ENCODE measurements around the gene PNPLA3. TPM values are rescaled to one million over a fixed set of nuclear protein-coding genes. Genes with fewer than 3 reads are reported as not detected.

The PNPLA3 gene
- total RNA-seq, 1 donor from 2014 or later: 1.4 TPM

DNA sequence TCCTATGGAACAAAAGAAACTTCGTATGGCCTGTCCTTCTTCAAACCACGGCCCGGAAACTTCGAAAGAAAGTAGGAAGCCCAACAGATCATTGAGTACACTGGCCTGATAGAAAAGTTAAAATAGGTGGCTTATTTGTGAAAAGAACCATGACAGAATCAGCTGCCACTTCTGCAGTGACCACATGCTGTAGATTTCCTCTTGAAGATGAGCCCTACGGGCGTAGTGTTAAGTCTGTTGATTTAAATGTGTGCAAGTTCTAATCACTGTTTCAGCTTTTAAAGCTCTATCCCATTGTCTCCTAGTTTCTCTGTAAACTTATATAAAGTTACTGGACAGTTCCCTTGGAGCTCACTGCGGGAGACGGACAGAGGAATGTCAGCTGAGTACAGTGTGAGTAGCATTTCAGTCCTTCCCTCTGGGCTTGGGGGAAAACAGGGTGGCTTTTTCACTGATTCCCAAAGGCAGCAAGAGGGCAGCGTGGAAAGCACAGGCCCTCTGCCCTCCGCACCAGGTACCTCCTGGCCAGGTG is 49.4 kb downstream of the PNPLA3 start:
- H3K36me3 Mint-ChIP-seq (ENCODE audit: low read depth): peaks cover 58% of the 10 kb centered on the region
- H3K9me3 Mint-ChIP-seq: no peaks in the 10 kb centered on the region
- no peak overlapping the region for H3K27ac Mint-ChIP-seq
- intact Hi-C loops (cut with micrococcal nuclease): no loop called here
- no peaks in the 10 kb centered on the region for H3K27me3 Mint-ChIP-seq
- H3K4me1 Mint-ChIP-seq: peaks cover 2% of the 10 kb centered on the region
- no peak for DNase-seq
- no peak overlapping the region for H3K4me3 Mint-ChIP-seq

DNA sequence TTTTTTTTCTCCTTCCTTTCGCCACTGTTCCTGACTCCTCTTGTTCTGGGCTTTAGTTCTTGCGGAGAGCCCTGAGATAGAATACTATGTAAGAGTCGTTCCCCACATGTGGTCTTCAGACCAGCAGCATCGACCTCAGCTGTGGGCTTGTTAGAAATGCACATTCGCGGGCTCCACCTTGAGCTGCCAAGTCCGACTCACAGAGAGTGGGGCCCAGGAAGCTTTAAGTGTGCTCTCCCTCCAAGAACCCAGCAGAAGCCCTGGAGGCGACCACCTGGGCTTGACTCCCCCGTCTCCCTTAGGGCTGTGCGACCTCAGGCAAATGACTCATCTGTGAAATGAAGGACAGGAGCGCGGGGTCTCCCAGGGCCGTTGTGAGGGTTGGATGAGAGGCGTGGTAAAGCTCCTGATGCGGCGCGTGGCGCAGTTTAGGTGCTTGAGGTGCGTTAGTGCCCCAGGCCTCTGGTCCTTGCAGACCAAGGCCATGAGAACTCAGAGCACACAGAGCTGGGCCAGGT is 50.5 kb downstream of the PNPLA3 start:
- Mint-ChIP-seq H3K27ac (no peak overlapping the region), H3K4me1 (peaks cover 2% of the 10 kb centered on the region), H3K4me3 (no peak overlapping the region), H3K36me3 (ENCODE audit: low read depth) (peaks cover 54% of the 10 kb centered on the region), H3K9me3 (no peaks in the 10 kb centered on the region), H3K27me3 (no peaks in the 10 kb centered on the region)
- no peak for DNase-seq
- intact Hi-C loops (cut with micrococcal nuclease): no loop called here

- Mint-ChIP-seq H3K27me3 (no peaks in the 10 kb centered on the region), H3K36me3 (ENCODE audit: low read depth) (peaks cover 56% of the 10 kb centered on the region), H3K4me1 (no peaks in the 10 kb centered on the region), H3K4me3 (no peak overlapping the region), H3K27ac (no peak overlapping the region), H3K9me3 (no peaks in the 10 kb centered on the region)
- intact Hi-C loops (cut with micrococcal nuclease): no loop called here
- no peak for DNase-seq
These were observed 51.4 kb downstream of the PNPLA3 start for GRCh38 chr22:43975041-43975440.

GRCh38 chr22:43976861-43977795 is 53.5 kb downstream of the PNPLA3 start:
- Mint-ChIP-seq H3K4me3 (no peak overlapping the region), H3K27me3 (no peaks in the 10 kb centered on the region), H3K27ac (no peak overlapping the region), H3K4me1 (no peaks in the 10 kb centered on the region), H3K9me3 (no peaks in the 10 kb centered on the region), H3K36me3 (ENCODE audit: low read depth) (peaks cover 59% of the 10 kb centered on the region)
- intact Hi-C loops (cut with micrococcal nuclease): no loop called here
- DNase-seq: no peak

GRCh38 chr22:43978558-43978957 is 55.0 kb downstream of the PNPLA3 start:
- no peaks in the 10 kb centered on the region for H3K9me3 Mint-ChIP-seq
- no peak overlapping the region for H3K27ac Mint-ChIP-seq
- H3K36me3 Mint-ChIP-seq (ENCODE audit: low read depth): peaks cover 53% of the 10 kb centered on the region
- DNase-seq: no peak
- intact Hi-C loops (cut with micrococcal nuclease): no loop called here
- H3K27me3 Mint-ChIP-seq: no peaks in the 10 kb centered on the region
- no peaks in the 10 kb centered on the region for H3K4me1 Mint-ChIP-seq
- no peak overlapping the region for H3K4me3 Mint-ChIP-seq

- H3K27ac Mint-ChIP-seq: no peak overlapping the region
- peaks cover 58% of the 10 kb centered on the region for H3K36me3 Mint-ChIP-seq (ENCODE audit: low read depth)
- intact Hi-C loops (cut with micrococcal nuclease): no loop called here
- H3K4me1 Mint-ChIP-seq: no peaks in the 10 kb centered on the region
- H3K4me3 Mint-ChIP-seq: no peak overlapping the region
- DNase-seq: no peak
- H3K9me3 Mint-ChIP-seq: no peaks in the 10 kb centered on the region
- H3K27me3 Mint-ChIP-seq: no peaks in the 10 kb centered on the region
These were observed 57.0 kb downstream of the PNPLA3 start for GRCh38 chr22:43980579-43980978.

DNA sequence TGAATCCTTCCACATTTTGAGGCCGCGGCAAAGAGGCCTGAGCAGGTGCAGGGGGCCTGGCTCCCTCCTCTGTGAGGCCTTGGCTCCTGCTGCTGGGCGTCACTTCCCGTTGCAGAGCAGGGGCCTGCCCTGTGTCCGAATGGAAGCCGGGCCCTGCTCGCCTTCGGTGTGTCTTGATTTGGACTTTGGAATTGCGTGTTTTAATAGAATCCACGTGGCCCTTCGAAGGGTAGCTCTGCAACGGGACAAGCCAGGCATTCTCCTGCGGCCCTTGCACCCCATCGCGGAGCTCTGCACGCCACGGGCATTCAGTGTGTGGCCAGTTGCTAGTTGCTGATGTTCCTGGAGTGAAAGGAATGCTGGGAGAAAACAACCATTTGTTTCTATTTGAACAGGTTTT is 57.4 kb downstream of the PNPLA3 start:
- Mint-ChIP-seq H3K36me3 (ENCODE audit: low read depth) (peaks cover 55% of the 10 kb centered on the region), H3K4me1 (no peaks in the 10 kb centered on the region), H3K27ac (no peak overlapping the region), H3K4me3 (no peak overlapping the region), H3K27me3 (no peaks in the 10 kb centered on the region), H3K9me3 (no peaks in the 10 kb centered on the region)
- no peak for DNase-seq
- intact Hi-C loops (cut with micrococcal nuclease): no loop called here

DNA sequence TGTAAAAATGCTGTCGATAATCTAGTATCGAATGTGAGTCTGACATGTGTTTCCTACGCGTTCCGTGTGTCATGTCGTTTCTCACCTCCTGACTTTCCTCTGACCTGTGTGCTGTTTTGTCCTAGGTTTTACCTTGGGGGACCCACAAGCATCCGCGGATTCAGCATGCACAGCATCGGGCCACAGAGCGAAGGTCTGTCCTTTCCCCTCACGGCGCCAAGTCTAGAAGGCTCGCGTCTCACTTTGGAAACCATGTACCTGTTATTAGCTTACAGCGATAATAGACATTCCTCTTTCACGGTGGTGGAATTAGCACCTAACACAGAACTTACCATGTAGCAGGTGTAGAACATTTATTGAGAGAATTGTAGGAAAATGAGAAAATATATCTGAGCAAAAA is 60.2 kb downstream of the PNPLA3 start:
- DNase-seq: no peak
- H3K9me3 Mint-ChIP-seq: no peaks in the 10 kb centered on the region
- no peaks in the 10 kb centered on the region for H3K27me3 Mint-ChIP-seq
- no peak overlapping the region for H3K4me3 Mint-ChIP-seq
- intact Hi-C loops (cut with micrococcal nuclease): no loop called here
- peaks cover 60% of the 10 kb centered on the region for H3K36me3 Mint-ChIP-seq (ENCODE audit: low read depth)
- no peaks in the 10 kb centered on the region for H3K4me1 Mint-ChIP-seq
- no peak overlapping the region for H3K27ac Mint-ChIP-seq

GRCh38 chr22:43985532-43985931 is 61.9 kb downstream of the PNPLA3 start:
- DNase-seq: no peak
- H3K27me3 Mint-ChIP-seq: no peaks in the 10 kb centered on the region
- no peak overlapping the region for H3K27ac Mint-ChIP-seq
- H3K4me3 Mint-ChIP-seq: no peak overlapping the region
- no peaks in the 10 kb centered on the region for H3K9me3 Mint-ChIP-seq
- no peaks in the 10 kb centered on the region for H3K4me1 Mint-ChIP-seq
- peaks cover 54% of the 10 kb centered on the region for H3K36me3 Mint-ChIP-seq (ENCODE audit: low read depth)
- intact Hi-C loops (cut with micrococcal nuclease): no loop called here

- DNase-seq: no peak
- intact Hi-C loops (cut with micrococcal nuclease): no loop called here
- H3K4me1 Mint-ChIP-seq: peaks cover under 1% of the 10 kb centered on the region
- no peaks in the 10 kb centered on the region for H3K9me3 Mint-ChIP-seq
- peaks cover 64% of the 10 kb centered on the region for H3K36me3 Mint-ChIP-seq (ENCODE audit: low read depth)
- H3K27me3 Mint-ChIP-seq: no peaks in the 10 kb centered on the region
- H3K27ac Mint-ChIP-seq: no peak overlapping the region
- no peak overlapping the region for H3K4me3 Mint-ChIP-seq
These were observed 64.7 kb downstream of the PNPLA3 start for GRCh38 chr22:43988116-43988820.

GRCh38 chr22:43988960-43989359 is 65.4 kb downstream of the PNPLA3 start:
- H3K36me3 Mint-ChIP-seq (ENCODE audit: low read depth): peaks cover 62% of the 10 kb centered on the region
- peaks cover 3% of the 10 kb centered on the region for H3K4me1 Mint-ChIP-seq
- H3K27me3 Mint-ChIP-seq: no peaks in the 10 kb centered on the region
- H3K4me3 Mint-ChIP-seq: no peak overlapping the region
- no peak for DNase-seq
- H3K27ac Mint-ChIP-seq: no peak overlapping the region
- no peaks in the 10 kb centered on the region for H3K9me3 Mint-ChIP-seq
- intact Hi-C loops (cut with micrococcal nuclease): no loop called here

DNA sequence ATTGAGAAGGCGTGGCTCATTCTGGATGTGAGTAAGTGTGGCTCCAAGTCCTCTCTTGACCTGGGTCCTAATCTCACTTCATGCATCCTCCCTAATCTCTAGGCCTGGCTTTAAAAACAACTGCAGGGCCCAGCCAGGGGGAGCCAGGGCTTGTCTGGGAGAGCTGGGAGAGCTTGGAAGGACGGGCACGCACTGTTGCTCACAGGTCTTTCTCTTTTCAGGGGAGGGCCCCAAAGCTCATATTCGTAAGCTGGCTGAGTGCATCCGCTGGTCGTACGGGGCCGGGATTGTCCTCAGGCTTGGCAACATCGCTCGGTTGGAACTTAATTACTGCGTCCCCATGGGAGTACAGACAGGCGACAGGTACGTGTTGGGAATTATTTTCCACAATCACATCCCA is 66.4 kb downstream of the PNPLA3 start:
- Mint-ChIP-seq H3K4me1 (peaks cover 7% of the 10 kb centered on the region), H3K27me3 (no peaks in the 10 kb centered on the region), H3K4me3 (no peak overlapping the region), H3K27ac (no peak overlapping the region), H3K9me3 (no peaks in the 10 kb centered on the region), H3K36me3 (ENCODE audit: low read depth) (peaks cover 67% of the 10 kb centered on the region)
- intact Hi-C loops (cut with micrococcal nuclease): loop anchor here (5.0 kb wide), 1 partner anchor 577 kb away; no protein-coding TSS in a partner anchor
- no peak for DNase-seq

DNA sequence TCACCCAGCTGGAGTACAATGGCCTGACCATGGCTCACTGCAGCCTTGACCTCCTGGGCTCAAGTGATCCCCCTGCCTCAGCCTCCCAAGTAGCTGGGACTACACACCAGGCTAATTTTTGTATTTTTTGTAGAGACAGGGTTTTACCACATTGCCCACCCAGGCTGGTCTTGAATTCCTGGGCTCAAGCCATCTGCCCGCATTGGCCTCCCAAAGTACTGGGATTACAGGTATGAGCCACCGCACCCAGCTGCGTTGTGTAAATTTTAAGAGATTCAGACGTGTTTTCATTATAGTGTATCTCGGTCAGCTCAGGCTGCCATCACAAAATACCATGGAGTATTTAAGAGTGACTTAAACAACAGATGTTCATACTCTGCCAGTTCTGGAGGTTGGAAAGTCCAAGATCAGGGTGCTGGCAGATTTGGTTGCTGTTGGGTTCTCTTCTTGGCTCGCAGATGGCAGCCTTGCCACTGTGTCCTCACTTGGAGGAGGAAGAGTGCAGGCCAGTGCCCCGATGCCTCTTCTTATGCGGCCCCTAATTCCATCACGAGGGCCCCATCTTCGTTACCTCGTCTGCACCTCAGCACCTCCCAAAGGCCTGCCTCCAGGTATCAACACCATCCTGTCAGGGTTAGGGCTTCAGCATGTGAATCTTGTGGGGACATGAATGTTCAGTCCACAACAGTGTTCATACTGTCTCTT is 67.9 kb downstream of the PNPLA3 start:
- intact Hi-C loops (cut with micrococcal nuclease): loop anchor here (5.0 kb wide), 1 partner anchor 576 kb away; no protein-coding TSS in a partner anchor
- no peaks in the 10 kb centered on the region for H3K9me3 Mint-ChIP-seq
- DNase-seq: no peak
- H3K4me1 Mint-ChIP-seq: peaks cover 15% of the 10 kb centered on the region
- H3K36me3 Mint-ChIP-seq (ENCODE audit: low read depth): peaks cover 64% of the 10 kb centered on the region
- no peaks in the 10 kb centered on the region for H3K27me3 Mint-ChIP-seq
- no peak overlapping the region for H3K27ac Mint-ChIP-seq
- no peak overlapping the region for H3K4me3 Mint-ChIP-seq

All from activated CD4-positive, alpha-beta T cell treated with anti-CD3 and anti-CD28 coated beads, Interleukin-2, amount 10 ng/mL, durations not matched to agents 24 days and 14 days (primary cell).